Esophagus muscularis mucosa (tissue), 4 donors: Measurements from ENCODE around the gene CTIF. TPM values are rescaled to one million over a fixed set of nuclear protein-coding genes. Genes with fewer than 3 reads are reported as not detected.

Source experiments
- DNase-seq: peaks from one replicate; pipeline ENCODE4 v3.0.0-alpha.2; 2017; ENCODE audit errors: extremely low spot score
- H3K27ac ChIP-seq, 4 donors: fragments of 200-600 bp; sonication (generic); replicated peaks in 1 of 4; 1 replicate in 3 of 4; 2 replicates in 1 of 4; pipeline ENCODE4 v1.5.1; 2016 to 2019; ENCODE audit warnings: mild to moderate bottlenecking in 1 of 4
- H3K27me3 ChIP-seq, 4 donors: fragments of 200-600 bp; sonication (generic); one replicate each; pipeline versions ENCODE4 v1.5.1 to v1.6.0; 2016 to 2019
- H3K36me3 ChIP-seq, 4 donors: fragments of 200-600 bp; sonication (generic); one replicate each; pipeline ENCODE4 v1.5.1; 2016 to 2019
- H3K4me1 ChIP-seq, 4 donors: fragments of 200-600 bp; sonication (generic); one replicate each; pipeline ENCODE4 v1.5.1; 2016 to 2019
- H3K4me3 ChIP-seq, 4 donors: fragments of 200-600 bp; sonication (generic); 1 replicate in 2 of 4; 2 replicates in 2 of 4; pipeline ENCODE4 v1.5.1; 2016 to 2019; ENCODE audit warnings: mild to moderate bottlenecking in 4 of 4, moderate library complexity in 1 of 4
- H3K9me3 ChIP-seq, 4 donors: fragments of 200-600 bp; sonication (generic); 1 replicate in 3 of 4; 2 replicates in 1 of 4; pipeline ENCODE4 v1.5.1; 2016 to 2019
- CTCF ChIP-seq, 3 experiments: fragments of 200-600 bp in 2 of 3; fragments of 450-650 bp in 1 of 3; sonication (generic) in 2 of 3; IDR thresholded peaks; one replicate each; pipeline ENCODE4 v1.5.1; 2017 to 2019; ENCODE audit warnings: antibody characterized with exemption in 3 of 3, mild to moderate bottlenecking in 2 of 3, moderate library complexity in 1 of 3
- EP300 ChIP-seq: sonication (generic); formaldehyde crosslinking; IDR thresholded peaks from one replicate; pipeline ENCODE4 v1.6.1; 2017; ENCODE audit warnings: antibody characterized with exemption
- POLR2A ChIP-seq: fragments of 450-650 bp; IDR thresholded peaks from one replicate; pipeline ENCODE4 v1.6.1; 2017; ENCODE audit warnings: antibody characterized with exemption, moderate library complexity, mild to moderate bottlenecking, low read depth
- POLR2AphosphoS5 ChIP-seq, 2 donors: sonication (generic); formaldehyde crosslinking; IDR thresholded peaks; one replicate each; pipeline ENCODE4 v1.6.1; 2017; ENCODE audit warnings: antibody characterized with exemption in 2 of 2
- WGBS: methylation state at CpG from one replicate; pipeline ENCODE4 v1.1.5; 2018; 5-methylcytosine and 5-hydroxymethylcytosine counted together
- intact Hi-C: fragments of 100-400 bp; cut with DNase I; formaldehyde crosslinking; loops from one replicate; pipeline ENCODE4 v1.15.1; 2023
- total RNA-seq, 4 donors: library from RNA; depleted of rRNA; stranded (reverse); fragments of >200 nt; gene quantifications; one replicate each; pipeline versions ENCODE4 v1.1.0 to v1.2.1, GENCODE V29; 2016

CTIF gene
- total RNA-seq, 4 donors from 2014 or later, result 63.1 to 137 (median 87.7) TPM

- intact Hi-C loops, result no loop called here
- TF ChIP-seq EP300, result no peak
- TF ChIP-seq CTCF (IDR thresholded peaks at IDR 0.05), result no peak
- no peak for TF ChIP-seq POLR2AphosphoS5 (IDR thresholded peaks at IDR 0.05)
- no peak for TF ChIP-seq POLR2A
- DNase-seq, result no peak
- Histone ChIP-seq H3K4me1 (peaks cover 19 to 34% (median 27%) of the 10 kb centered on the region in 4 donors), H3K9me3 (no peaks in the 10 kb centered on the region), H3K27ac (no peak overlapping the region), H3K4me3 (no peak overlapping the region), H3K36me3 (peaks cover 0 to 31% (median 17%) of the 10 kb centered on the region in 4 donors), H3K27me3 (no peaks in the 10 kb centered on the region)
- 100% methylated on average over 4 of the region's 4 CpGs for WGBS
Observed at GRCh38 chr18:48792141-48792540, 253.3 kb downstream of the CTIF start.

GRCh38 chr18:48792611-48793380 lies 254.0 kb downstream of the CTIF start:
- Histone ChIP-seq H3K36me3 (peaks cover 0 to 29% (median 17%) of the 10 kb centered on the region in 4 donors), H3K4me1 (peaks cover 24 to 31% (median 28%) of the 10 kb centered on the region in 4 donors), H3K4me3 (no peak overlapping the region), H3K27ac (no peak overlapping the region), H3K27me3 (no peaks in the 10 kb centered on the region), H3K9me3 (no peaks in the 10 kb centered on the region)
- DNase-seq, result no peak
- TF ChIP-seq CTCF (IDR thresholded peaks at IDR 0.05) (no peak), POLR2AphosphoS5 (IDR thresholded peaks at IDR 0.05) (no peak), POLR2A (no peak), EP300 (no peak)
- intact Hi-C loops, result no loop called here
- 98% methylated on average over 4 of the region's 4 CpGs for WGBS

DNA sequence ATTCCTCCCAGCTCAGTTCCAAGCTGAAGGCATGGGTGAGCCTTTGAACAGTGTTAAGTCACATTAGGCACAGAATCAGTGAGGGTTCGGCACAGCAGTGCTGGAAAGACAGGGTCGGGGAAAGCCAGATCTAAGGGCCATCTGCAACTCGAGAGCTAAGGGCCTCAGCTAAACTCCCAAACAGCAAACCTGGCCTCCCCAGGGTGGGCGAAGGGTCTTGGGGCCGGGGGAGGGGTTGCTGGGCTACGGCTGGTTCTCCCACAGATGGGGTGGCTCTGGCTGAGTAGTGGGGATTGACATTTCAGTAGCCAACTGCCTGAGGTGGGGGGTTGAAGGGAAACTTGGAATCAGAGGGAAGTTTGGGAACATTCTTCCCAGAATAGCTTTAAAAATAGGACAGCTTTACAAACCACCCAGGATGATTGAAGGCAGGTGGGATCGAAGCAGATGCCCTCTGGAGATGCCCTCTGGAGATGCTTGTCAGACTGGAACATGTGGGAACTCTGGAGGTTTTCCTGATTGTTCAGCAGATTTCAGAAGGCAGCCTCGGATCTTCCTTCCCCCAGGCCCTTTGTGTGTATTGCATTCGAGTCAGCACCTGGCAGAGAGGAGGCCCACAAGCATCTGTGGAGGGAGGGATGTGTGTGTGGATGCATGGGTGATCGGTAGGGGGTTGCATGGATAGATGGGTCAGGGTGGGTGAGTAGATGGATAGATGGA lies 255.6 kb downstream of the CTIF start:
- WGBS, result 89% methylated on average over 10 of the region's 10 CpGs
- Histone ChIP-seq H3K9me3 (no peaks in the 10 kb centered on the region), H3K27ac (no peak overlapping the region), H3K36me3 (peaks cover 0 to 20% (median 12%) of the 10 kb centered on the region in 4 donors), H3K27me3 (no peaks in the 10 kb centered on the region), H3K4me3 (no peak overlapping the region), H3K4me1 (peaks cover 25 to 35% (median 29%) of the 10 kb centered on the region in 4 donors)
- TF ChIP-seq POLR2AphosphoS5 (IDR thresholded peaks at IDR 0.05) (no peak), EP300 (no peak), POLR2A (no peak), CTCF (IDR thresholded peaks at IDR 0.05) (no peak)
- intact Hi-C loops, result no loop called here
- no peak for DNase-seq

DNA sequence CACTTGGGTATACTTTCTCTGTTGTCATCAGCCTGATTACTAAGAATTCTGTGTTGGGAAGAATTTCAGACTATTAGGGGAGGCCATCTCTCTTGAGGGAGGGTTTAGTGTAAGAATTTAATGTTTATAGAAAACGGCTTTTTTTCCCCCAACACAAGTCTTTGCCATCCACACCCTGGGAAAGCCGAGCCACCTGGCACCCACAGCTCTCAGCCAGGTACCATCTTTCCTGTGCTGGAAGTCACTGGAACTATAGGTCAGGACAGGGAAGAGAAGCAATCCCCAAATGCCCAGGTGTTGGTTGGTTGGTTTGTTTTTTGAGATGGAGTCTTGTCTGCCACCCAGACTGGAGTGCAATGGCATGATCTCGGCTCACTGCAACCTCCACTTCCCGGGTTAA lies 256.9 kb downstream of the CTIF start:
- TF ChIP-seq CTCF (IDR thresholded peaks at IDR 0.05) (no peak), EP300 (no peak), POLR2A (no peak), POLR2AphosphoS5 (IDR thresholded peaks at IDR 0.05) (no peak)
- WGBS, result 88% methylated on average over 4 of the region's 4 CpGs
- Histone ChIP-seq H3K27me3 (no peaks in the 10 kb centered on the region), H3K4me1 (peaks cover 13 to 23% (median 18%) of the 10 kb centered on the region in 4 donors), H3K36me3 (peaks cover 0 to 27% (median 18%) of the 10 kb centered on the region in 4 donors), H3K9me3 (no peaks in the 10 kb centered on the region), H3K27ac (no peak overlapping the region), H3K4me3 (no peak overlapping the region)
- intact Hi-C loops, result no loop called here
- DNase-seq, result no peak
